Suppressor macrophage (primary cell): Measurements from ENCODE around the gene CGRRF1.

ENCODE experiments used
- DNase-seq, 4 experiments: peaks; one replicate each; pipeline ENCODE4 v3.0.0-alpha.2; 2020 to 2022

Gene CGRRF1

DNA sequence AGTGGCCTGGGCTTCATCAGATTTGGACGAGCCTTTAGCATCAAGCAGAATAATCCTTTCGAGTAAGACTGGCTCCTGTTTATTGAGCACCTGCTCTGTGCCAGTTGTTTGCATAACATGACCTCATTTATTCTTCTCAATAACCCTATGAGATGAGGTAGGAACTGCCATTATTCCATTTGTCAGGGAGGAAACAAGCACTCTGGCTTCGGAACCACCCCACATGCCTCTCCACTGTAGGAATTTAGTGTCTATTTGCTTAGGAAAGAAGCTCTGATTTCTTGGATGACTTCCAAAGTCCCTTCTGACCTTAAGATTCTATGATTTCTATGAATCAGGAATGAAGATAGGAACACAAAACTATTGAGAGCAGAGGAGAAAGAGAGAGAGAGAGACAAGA is 68.3 kb downstream of the CGRRF1 start:
- no peak for DNase-seq

DNA sequence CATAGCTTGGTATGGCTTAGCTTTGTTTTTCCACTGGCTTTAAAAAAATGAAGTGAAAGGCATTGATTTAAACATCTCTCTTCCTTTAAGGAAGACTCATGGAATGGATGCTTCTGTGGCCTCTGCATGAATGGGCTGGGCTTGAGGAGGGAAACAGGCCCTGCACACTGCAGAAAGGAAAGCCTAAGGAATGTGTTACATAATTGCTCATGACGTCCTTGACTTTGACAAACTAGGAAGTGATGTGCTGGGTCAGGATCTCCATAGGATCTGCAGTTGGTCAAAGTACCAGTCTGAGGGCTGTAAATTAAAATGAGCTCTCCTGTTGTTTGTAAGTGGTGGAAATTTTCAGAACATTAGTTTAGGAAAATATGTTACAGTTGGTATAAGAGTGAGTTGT is 69.9 kb downstream of the CGRRF1 start:
- peak; percentile 65 to 82 (median 76) for DNase-seq

DNA sequence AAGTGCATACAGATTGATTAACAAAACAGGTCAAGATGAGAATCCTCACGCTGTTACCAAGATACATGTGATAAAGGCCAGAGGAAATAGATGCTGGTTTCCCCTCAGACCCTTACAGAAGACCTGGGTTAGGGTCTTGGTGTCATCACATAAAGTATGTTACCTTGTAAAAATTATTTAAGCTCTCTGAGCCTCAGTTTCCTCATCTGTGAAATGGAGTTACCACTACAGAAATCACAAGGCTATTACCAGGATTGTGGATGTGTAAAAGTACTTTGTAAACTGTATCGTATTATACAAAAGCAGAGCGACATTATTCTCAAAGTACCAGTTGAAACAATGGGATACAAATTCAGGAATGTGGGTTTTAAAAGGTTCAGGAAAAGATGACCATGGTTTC is 71.2 kb downstream of the CGRRF1 start:
- no peak for DNase-seq

DNA sequence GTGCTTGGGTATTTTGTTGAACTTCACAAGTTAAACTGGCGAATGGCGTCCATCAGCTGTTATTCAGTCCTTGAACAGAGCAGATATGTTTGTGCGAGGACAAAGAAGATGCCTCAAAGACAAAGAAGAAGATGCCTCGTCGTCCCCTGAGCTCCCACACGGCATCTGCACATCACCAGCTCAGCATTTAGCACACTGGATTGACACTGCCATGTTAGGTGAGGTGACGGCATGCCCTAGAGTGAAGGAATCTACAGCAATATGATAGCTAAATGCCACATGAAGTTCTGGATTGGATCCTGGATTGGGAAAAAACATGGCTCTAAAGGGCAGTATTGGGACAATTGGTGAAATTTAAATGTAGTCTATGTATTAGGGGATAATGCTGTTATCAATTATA is 72.6 kb downstream of the CGRRF1 start:
- no peak for DNase-seq

DNA sequence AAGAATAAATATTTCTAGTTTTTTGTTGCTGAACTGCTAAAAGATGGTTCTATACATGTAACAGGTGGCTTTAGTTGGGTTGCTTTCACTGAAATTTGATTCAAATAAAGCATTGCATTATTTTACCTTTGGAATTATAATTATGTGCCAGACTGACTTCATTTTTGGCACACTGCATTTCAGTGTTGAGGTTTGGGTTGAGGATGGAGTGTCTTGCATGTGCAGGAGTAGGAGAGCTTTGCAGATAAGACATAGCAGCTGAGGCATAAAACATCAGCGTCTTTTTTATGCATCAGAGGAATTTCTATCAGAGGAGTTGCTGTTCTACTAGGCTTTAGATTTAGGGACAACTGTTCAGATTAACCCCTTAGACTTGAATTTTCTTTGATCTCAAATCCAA is 74.4 kb downstream of the CGRRF1 start:
- DNase-seq, result no peak

DNA sequence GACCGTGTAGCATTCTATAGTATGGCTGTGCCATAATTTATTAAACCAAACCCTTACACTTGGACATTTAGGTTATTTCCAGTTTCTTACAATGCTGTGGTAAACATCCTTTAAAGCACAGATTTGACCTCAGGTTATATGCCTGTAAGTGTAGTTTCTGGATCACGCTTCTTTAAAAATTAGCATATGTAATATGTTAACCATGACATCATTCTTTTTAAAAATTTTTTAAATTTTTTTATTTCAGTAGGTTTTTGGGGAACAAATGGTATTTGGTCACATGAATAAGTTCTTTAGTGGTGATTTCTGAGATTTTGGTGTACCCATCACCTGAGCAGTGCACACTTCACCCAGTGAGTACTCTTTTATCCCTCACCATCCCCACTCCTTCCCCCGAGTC is 75.5 kb downstream of the CGRRF1 start:
- DNase-seq, result no peak
